K562 (cell line): ENCODE measurements around the gene C11orf98. TPM values are rescaled to one million over a fixed set of nuclear protein-coding genes. Genes with fewer than 3 reads are reported as not detected.

Experiments used
- BDP1 ChIP-seq: IDR thresholded peaks from 3 replicates; pipeline ENCODE4 v1.6.1; 2011; ENCODE audit not compliant: insufficient read length, insufficient read depth
- CCNT2 ChIP-seq: IDR thresholded peaks from 2 replicates; pipeline ENCODE4 v1.6.1; 2011; ENCODE audit warnings: borderline replicate concordance, low read depth, mild to moderate bottlenecking, moderate library complexity, mixed read lengths, low read length; ENCODE audit not compliant: insufficient read length; ENCODE audit errors: extremely low read depth
- DDX20 ChIP-seq: fragments of 450-650 bp; IDR thresholded peaks from 2 replicates; pipeline ENCODE4 v1.6.1; 2016; ENCODE audit warnings: missing genetic modification characterization, low read depth, mild to moderate bottlenecking, missing compliant biosample characterization, moderate library complexity
- FOSL1 ChIP-seq: fragments of 200-800 bp; sonication (Bioruptor generic); conservative IDR thresholded peaks from 2 replicates; pipeline ENCODE4 v1.6.1; 2016; ENCODE audit warnings: missing genetic modification characterization, missing compliant biosample characterization
- FOXJ3 ChIP-seq: sonication (generic); formaldehyde crosslinking; IDR thresholded peaks from 2 replicates; pipeline ENCODE4 v1.4.0; 2020; ENCODE audit warnings: mild to moderate bottlenecking, missing genetic modification reagents
- IFI16 ChIP-seq: fragments of 250-450 bp; sonication (Bioruptor Pico); IDR thresholded peaks from 2 replicates; pipeline ENCODE4 v2.1.2; 2022; ENCODE audit warnings: mild to moderate bottlenecking, inconsistent platforms
- JUND ChIP-seq, 2 experiments: IDR thresholded peaks; 2 replicates in 1 of 2; 3 replicates in 1 of 2; pipeline ENCODE4 v1.6.1; 2011; ENCODE audit warnings: borderline replicate concordance in 2 of 2, low read depth in 2 of 2, low read length in 2 of 2, improper control_type of control experiment in 1 of 2, missing biosample characterization in 1 of 2, missing genetic modification characterization in 1 of 2, missing genetic modification reagents in 1 of 2
- KDM1A ChIP-seq, 2 experiments: fragments of 450-650 bp; IDR thresholded peaks; 2 replicates each; pipeline ENCODE4 v1.6.1; 2016; ENCODE audit warnings: mild to moderate bottlenecking in 2 of 2
- NFYB ChIP-seq: IDR thresholded peaks from 2 replicates; pipeline ENCODE4 v1.6.1; 2011; ENCODE audit warnings: mild to moderate bottlenecking, moderate library complexity; ENCODE audit not compliant: insufficient read length; ENCODE audit errors: extremely low read depth
- OTX1 ChIP-seq: fragments of 450-650 bp; formaldehyde crosslinking; IDR thresholded peaks from 2 replicates; pipeline ENCODE4 v1.4.0; 2022; ENCODE audit warnings: mild to moderate bottlenecking
- PML ChIP-seq: IDR thresholded peaks from 2 replicates; pipeline ENCODE4 v1.6.1; 2012; ENCODE audit warnings: low read length, inconsistent platforms
- RAD21 ChIP-seq, 2 experiments: fragments of 250-450 bp in 1 of 2; fragments of 450-650 bp in 1 of 2; sonication (Bioruptor Pico) in 1 of 2; formaldehyde crosslinking in 1 of 2; IDR thresholded peaks in 1 of 2; conservative IDR thresholded peaks in 1 of 2; 2 replicates each; pipeline versions ENCODE4 v1.4.0 to v1.8.0; 2020 to 2022; ENCODE audit warnings: mild to moderate bottlenecking in 2 of 2, moderate library complexity in 1 of 2
- RBM39 ChIP-seq: fragments of 200-400 bp; formaldehyde crosslinking; optimal IDR thresholded peaks from 2 replicates; pipeline ENCODE3; 2018; ENCODE audit warnings: low read depth, low read length
- SMAD3 ChIP-seq: fragments of 450-650 bp; formaldehyde crosslinking; conservative IDR thresholded peaks from 2 replicates; pipeline ENCODE4 v1.4.0; 2020; ENCODE audit warnings: mild to moderate bottlenecking
- SMARCE1 ChIP-seq: fragments of 450-650 bp; IDR thresholded peaks from 2 replicates; pipeline ENCODE4 v1.7.1; 2016; ENCODE audit warnings: mild to moderate bottlenecking
- TCF7L2 ChIP-seq: fragments of 150-350 bp; IDR thresholded peaks from 2 replicates; pipeline ENCODE4 v1.6.1; 2016; ENCODE audit warnings: low read depth, mild to moderate bottlenecking, low read length, moderate library complexity
- ZC3H4 ChIP-seq: sonication (generic); formaldehyde crosslinking; IDR thresholded peaks from 2 replicates; pipeline ENCODE4 v1.9.0; 2021; ENCODE audit warnings: missing genetic modification reagents, borderline replicate concordance
- ZFPM2 ChIP-seq: fragments of 250-450 bp; sonication (Bioruptor Pico); IDR thresholded peaks from 2 replicates; pipeline ENCODE4 v1.5.1; 2022; ENCODE audit warnings: mild to moderate bottlenecking
- ZNF3 ChIP-seq: fragments of 250-450 bp; sonication (Bioruptor Pico); IDR thresholded peaks from 2 replicates; pipeline ENCODE4 v1.5.0; 2021; ENCODE audit warnings: mild to moderate bottlenecking, moderate library complexity
- ZNF584 ChIP-seq: fragments of 200-800 bp; sonication (Bioruptor generic); IDR thresholded peaks from 2 replicates; pipeline ENCODE4 v1.6.1; 2016; ENCODE audit warnings: low read depth, mild to moderate bottlenecking, missing genetic modification characterization, missing compliant biosample characterization
- ZSCAN29 ChIP-seq: fragments of 450-650 bp; IDR thresholded peaks from 2 replicates; pipeline ENCODE4 v1.6.1; 2017
- polyA plus RNA-seq, 8 experiments: library from polyadenylated mRNA; depleted of rRNA in 4 of 8; stranded (reverse) in 5 of 8; unstranded in 3 of 8; fragments of >200 nt; fragmentation: Nextera tagmentation in 2 of 8; fragmentation: Illumina TruSeq in 1 of 8; extraction: Ambion mirVana in 2 of 8; extraction: Trizol in 1 of 8; gene quantifications; 2 replicates each; pipeline versions ENCODE4 v1.2.1 to v1.2.3, GENCODE V29; 2011 to 2014; ENCODE audit warnings: inconsistent platforms in 1 of 8, missing spikeins in 1 of 8
- total RNA-seq, 7 experiments: library from RNA; depleted of rRNA in 6 of 7; stranded (reverse); fragments of >200 nt in 6 of 7; fragmentation: Illumina TruSeq in 2 of 7; extraction: Trizol in 2 of 7; gene quantifications; 2 replicates each; pipeline versions ENCODE4 v1.2.1 to v1.2.3, GENCODE V29; 2011 to 2021; ENCODE audit warnings: low replicate concordance in 1 of 7
- TF ChIP-seq, protein P1 (sequence below): fragments of 450-650 bp; IDR thresholded peaks from 2 replicates; pipeline ENCODE4 v1.6.1; 2014; ENCODE audit warnings: low read depth, mild to moderate bottlenecking, moderate library complexity, borderline replicate concordance
- TF ChIP-seq, protein P2 (sequence below): IDR thresholded peaks from 3 replicates; pipeline ENCODE4 v1.6.1; 2011; ENCODE audit warnings: borderline replicate concordance, mild to moderate bottlenecking, moderate library complexity; ENCODE audit not compliant: insufficient read length; ENCODE audit errors: extremely low read depth
- TF ChIP-seq, protein P3 (sequence below): fragments of 450-650 bp; formaldehyde crosslinking; IDR thresholded peaks from 2 replicates; pipeline ENCODE4 v1.4.0; 2022; ENCODE audit warnings: missing genetic modification characterization

The C11orf98 gene
- total and polyA plus RNA-seq, 9 of the 15 experiments (the other 6 are each of a cell fraction or from before 2014, with no cell fraction given) = 103 to 352 (median 218) TPM

DNA sequence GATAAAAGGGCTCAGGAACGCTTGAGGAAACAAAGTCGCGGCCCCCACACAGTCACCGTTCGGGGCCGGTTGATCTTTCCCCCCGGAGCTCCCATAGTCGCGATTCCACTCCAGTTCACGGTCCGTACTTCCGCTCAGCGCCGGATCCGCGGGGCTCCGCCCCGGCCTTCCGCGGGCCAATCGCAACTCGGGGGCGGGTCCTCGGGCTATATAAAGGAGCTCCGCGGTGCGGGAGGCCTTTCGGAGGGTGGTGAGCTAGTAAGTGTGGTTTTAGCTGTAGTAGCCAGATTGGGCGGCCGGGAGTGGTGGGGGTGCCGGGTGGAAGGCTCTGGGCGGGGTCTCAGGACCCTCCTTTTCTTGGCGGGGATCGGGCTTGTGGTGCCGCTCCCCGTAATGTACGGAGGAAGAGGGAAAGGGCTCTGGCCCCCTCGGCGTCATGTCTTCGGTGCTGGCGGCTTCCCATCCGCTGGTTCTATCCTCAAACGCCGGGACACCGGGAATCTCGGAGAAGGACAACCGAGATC, at the start of gene C11orf98, which contains the start of gene CSKMT (continued):
- no peak for TF ChIP-seq FOSL1 (tag)
- TF ChIP-seq, protein P1, sequence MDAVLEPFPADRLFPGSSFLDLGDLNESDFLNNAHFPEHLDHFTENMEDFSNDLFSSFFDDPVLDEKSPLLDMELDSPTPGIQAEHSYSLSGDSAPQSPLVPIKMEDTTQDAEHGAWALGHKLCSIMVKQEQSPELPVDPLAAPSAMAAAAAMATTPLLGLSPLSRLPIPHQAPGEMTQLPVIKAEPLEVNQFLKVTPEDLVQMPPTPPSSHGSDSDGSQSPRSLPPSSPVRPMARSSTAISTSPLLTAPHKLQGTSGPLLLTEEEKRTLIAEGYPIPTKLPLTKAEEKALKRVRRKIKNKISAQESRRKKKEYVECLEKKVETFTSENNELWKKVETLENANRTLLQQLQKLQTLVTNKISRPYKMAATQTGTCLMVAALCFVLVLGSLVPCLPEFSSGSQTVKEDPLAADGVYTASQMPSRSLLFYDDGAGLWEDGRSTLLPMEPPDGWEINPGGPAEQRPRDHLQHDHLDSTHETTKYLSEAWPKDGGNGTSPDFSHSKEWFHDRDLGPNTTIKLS = no peak
- TF ChIP-seq ZNF3 (CRISPR knock-in tag) = peak; percentile 73
- peak in 1 of 2 experiments; percentile 8; a peak in 1 of 4 replicates for TF ChIP-seq RAD21 (CRISPR knock-in tag; conservative IDR thresholded peaks at IDR 0.05 in 1 of 2, IDR thresholded peaks at IDR 0.05 in 1 of 2)
- TF ChIP-seq SMAD3 (CRISPR knock-in tag) = peak; percentile 56; the same call in 1 of the 2 replicates
- peak; percentile 93 for TF ChIP-seq NFYB
- TF ChIP-seq ZC3H4 (CRISPR knock-in tag) = no peak
- TF ChIP-seq IFI16 (CRISPR knock-in tag) = no peak
- TF ChIP-seq ZFPM2 (CRISPR knock-in tag) = peak; percentile 78; the same call in 1 of the 2 replicates
- TF ChIP-seq CCNT2 = peak; percentile 70
- TF ChIP-seq SMARCE1 = no peak
- 0 out of 2 replicates have a peak, but pooled peaks have one; percentile 22 for TF ChIP-seq ZSCAN29
- no peak for TF ChIP-seq RBM39
- no peak for TF ChIP-seq ZNF584 (CRISPR knock-in tag)
- peak; percentile 98 for TF ChIP-seq PML
- no peak for TF ChIP-seq FOXJ3 (CRISPR knock-in tag)
- no peak; a peak in 1 of 4 replicates for TF ChIP-seq KDM1A (IDR thresholded peaks at IDR 0.05)
- no peak for TF ChIP-seq TCF7L2
- TF ChIP-seq JUND (IDR thresholded peaks at IDR 0.05; ENCODE audit: borderline replicate concordance, low read depth, low read length) = no peak
- TF ChIP-seq JUND (tag; IDR thresholded peaks at IDR 0.05; ENCODE audit: borderline replicate concordance, low read depth, low read length) = no peak
- no peak for TF ChIP-seq BDP1
- TF ChIP-seq, protein P2, sequence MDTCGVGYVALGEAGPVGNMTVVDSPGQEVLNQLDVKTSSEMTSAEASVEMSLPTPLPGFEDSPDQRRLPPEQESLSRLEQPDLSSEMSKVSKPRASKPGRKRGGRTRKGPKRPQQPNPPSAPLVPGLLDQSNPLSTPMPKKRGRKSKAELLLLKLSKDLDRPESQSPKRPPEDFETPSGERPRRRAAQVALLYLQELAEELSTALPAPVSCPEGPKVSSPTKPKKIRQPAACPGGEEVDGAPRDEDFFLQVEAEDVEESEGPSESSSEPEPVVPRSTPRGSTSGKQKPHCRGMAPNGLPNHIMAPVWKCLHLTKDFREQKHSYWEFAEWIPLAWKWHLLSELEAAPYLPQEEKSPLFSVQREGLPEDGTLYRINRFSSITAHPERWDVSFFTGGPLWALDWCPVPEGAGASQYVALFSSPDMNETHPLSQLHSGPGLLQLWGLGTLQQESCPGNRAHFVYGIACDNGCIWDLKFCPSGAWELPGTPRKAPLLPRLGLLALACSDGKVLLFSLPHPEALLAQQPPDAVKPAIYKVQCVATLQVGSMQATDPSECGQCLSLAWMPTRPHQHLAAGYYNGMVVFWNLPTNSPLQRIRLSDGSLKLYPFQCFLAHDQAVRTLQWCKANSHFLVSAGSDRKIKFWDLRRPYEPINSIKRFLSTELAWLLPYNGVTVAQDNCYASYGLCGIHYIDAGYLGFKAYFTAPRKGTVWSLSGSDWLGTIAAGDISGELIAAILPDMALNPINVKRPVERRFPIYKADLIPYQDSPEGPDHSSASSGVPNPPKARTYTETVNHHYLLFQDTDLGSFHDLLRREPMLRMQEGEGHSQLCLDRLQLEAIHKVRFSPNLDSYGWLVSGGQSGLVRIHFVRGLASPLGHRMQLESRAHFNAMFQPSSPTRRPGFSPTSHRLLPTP = no peak
- TF ChIP-seq DDX20 (tag) = no peak
- TF ChIP-seq, protein P3, sequence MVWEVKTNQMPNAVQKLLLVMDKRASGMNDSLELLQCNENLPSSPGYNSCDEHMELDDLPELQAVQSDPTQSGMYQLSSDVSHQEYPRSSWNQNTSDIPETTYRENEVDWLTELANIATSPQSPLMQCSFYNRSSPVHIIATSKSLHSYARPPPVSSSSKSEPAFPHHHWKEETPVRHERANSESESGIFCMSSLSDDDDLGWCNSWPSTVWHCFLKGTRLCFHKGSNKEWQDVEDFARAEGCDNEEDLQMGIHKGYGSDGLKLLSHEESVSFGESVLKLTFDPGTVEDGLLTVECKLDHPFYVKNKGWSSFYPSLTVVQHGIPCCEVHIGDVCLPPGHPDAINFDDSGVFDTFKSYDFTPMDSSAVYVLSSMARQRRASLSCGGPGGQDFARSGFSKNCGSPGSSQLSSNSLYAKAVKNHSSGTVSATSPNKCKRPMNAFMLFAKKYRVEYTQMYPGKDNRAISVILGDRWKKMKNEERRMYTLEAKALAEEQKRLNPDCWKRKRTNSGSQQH (CRISPR knock-in tag) = peak; percentile 96
- TF ChIP-seq OTX1 (CRISPR knock-in tag) = no peak
